ENCODE measurements around the gene NAXD. TPM values are rescaled to one million over a fixed set of nuclear protein-coding genes. Genes with fewer than 3 reads are reported as not detected.

The NAXD gene
- total RNA-seq, 1 experiment from 2014 or later: 11.4 TPM

Other genes starting within 250 kb of the NAXD start
- 7.2 and 14.3 TPM in 2 replicates for gene RAB20, start 53.8 kb upstream of the NAXD start, total RNA-seq (2014; rRNA removed; shearing (Covaris generic))
- 29.1 and 41.5 TPM in 2 replicates for gene CARS2, start 90.6 kb downstream of the NAXD start, total RNA-seq (2014; rRNA removed; shearing (Covaris generic))
- gene ING1, start 98.2 kb downstream of the NAXD start, total RNA-seq (2014; rRNA removed; shearing (Covaris generic)): 1.9 and 5.7 TPM in 2 replicates